Mammary microvascular endothelial cell (primary cell): ENCODE results near the gene DMPK. TPM values are rescaled to one million over a fixed set of nuclear protein-coding genes. Genes with fewer than 3 reads are reported as not detected.

ENCODE experiments used
- total RNA-seq: library from RNA; depleted of rRNA; stranded (reverse); fragments of >200 nt; gene quantifications from 2 replicates; pipeline ENCODE4 v1.2.3, GENCODE V29; 2015

Gene DMPK
- total RNA-seq: 8.5 and 11.2 TPM in 2 replicates

DNA sequence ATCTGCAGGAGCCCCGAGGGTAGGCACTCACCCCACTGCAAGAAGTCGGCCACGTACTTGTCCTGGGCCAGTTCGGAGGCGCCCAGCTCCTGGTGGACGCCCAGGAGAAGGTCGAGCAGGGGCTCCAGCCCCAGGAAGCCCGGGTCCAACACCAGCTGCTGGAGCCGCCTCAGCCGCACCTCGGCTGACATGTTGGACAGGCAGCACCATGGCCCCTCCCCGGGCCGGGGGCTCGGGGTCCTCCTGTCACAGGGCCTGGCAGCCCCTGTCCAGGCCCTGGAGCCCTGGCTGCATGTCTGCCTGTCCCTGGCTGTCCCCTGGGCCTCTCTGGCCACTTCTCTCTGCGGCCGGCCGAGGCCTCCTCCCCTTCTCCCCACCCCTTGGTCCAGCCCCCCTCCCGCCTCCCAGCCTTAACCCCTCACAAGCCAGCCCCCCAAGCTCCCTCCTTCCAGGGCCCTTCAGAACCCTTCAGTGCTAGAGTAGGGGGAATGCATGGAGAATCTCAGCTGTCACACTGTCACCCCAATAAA lies at the start of gene DMPK:
TSS of gene DMPK (minus strand) at position 329 of the 530 bp plus-strand sequence. CDS start at position 191, 138 bp downstream.

GRCh38 chr19:45814851-45815480 lies 32.7 kb upstream of the DMPK start, which contains the start of gene RSPH6A:
Gene RSPH6A, minus strand, starts transcription at chr19:45815308. Its CDS starts 132 bp downstream, at chr19:45815176.

GRCh38 chr19:45792470-45793177 lies 10.3 kb upstream of the DMPK start, which contains the start of gene DMWD:
Gene DMWD, minus strand, starts transcription at chr19:45792845. Its CDS starts 89 bp downstream, at chr19:45792756.

DNA sequence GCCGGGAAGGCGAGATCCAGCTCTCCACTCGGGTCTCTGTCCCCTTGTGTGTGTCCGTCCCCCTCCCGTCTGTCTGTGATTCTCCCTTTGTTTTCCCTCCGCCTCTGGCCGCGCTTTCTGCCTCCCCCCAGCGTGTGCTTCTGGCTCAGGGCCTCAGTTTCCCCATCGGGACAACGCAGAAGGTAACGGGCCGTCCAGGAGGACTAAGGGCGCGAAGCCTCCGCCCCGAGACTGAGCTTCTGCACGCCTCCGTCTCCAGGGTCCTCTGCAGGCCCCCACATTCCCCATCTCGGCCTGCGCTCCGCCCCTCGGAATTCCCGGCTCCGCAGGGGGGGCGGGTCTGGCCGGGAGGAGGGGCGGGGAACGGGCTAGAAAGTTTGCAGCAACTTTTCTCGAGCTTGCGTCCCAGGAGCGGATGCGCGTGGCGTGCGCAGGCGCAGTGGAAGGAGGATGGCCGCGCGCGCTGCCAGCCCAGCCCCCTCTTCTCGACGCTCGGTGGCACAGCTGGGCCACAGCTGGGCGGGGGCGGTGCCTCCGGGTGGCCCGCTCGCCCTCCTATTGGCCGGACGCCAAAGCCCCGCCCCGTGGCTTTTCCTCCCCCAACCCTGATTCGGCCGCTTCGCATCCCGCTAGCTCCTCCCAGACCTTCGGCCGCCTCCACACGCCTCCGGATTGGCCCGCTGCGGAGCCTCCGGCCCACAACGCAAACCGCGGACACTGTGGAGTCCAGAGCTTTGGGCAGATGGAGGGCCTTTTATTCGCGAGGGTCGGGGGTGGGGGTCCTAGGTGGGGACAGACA lies 13.1 kb downstream of the DMPK start, which contains the start of gene SIX5:
TSS of gene SIX5 (minus strand) at position 269 of the 799 bp plus-strand sequence. CDS start 408 bp downstream, outside the sequence.

DNA sequence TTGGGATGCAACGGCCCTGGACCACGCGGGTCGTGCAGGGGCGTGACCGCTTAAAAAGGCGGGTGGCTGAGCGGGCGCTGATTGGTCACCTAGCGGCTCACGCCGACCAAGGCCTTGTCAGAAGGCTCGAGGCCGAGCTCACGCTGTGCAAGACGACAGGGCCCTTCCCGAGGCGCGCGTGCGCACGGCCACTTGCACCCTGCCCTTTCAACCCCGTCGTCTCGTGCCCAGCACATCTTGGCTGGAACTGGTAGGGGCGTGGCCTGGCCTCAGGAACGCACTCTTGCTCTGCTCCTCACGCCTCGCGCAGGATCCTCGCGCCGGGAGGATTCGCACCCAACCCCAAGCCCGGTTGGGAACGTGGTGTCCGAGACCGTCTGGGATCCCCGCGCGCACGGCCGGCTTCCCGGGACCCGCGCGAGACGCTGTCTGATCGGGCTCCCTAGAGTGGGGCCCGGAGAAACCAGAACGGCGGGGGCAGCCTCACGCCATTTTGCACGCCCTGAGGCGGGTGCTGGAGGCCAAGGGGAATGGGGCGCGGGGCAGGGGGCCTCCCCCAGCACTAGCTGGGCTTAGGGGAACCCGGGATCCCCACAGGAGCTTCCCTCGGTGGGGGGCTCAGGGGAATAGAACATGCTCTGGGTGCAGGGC lies 49.0 kb downstream of the DMPK start, which contains the start of gene MEIOSIN:
TSS of gene MEIOSIN (plus strand) at position 280 of the 651 bp plus-strand sequence. CDS start 1,938 bp downstream, outside the sequence.

DNA sequence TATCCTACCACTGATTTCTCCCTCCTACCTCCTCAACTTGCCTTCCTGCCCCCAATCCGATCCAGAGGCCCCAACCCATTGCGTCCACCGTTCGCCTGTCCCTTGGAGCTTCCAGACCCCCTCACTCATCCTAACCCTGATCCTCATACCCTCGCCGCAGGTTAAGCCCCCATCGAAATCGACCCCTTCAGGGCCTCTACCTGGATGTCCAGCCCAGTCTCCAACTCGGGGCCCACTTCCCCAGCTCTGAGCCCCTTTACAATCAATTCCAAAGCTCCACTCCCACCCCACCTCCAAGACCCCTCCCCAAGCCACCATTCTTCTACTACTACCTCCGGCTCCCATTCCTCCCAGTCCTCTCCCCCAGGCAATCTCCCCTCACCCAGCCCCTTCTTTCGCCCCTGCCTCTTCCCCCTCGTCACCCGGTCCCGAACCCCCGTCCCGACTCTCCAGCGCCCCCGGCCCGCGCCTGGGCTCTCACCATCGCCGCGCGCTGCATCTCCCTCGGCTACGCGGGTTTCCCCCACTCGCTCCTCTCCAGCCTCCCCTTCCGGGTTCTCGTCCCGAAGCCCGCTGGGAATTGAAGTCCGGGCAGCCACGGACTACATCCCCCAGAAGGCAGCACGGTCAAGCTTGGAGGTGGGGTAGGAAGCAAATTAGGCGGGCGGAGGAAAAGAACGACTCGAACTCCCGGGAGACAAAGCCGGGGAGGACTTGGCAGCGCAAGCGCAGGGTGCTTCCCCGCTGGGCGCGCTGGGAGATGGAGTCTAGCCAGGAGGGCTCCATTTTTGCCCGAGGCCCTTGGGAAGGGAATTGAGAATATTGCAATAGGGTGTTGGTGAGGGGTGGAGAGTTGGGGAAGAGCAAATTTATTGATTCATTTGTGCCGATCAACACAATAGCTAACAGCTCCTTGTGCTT lies 51.7 kb downstream of the DMPK start, which contains the start of gene FBXO46:
TSS of gene FBXO46 (minus strand) at position 529 of the 921 bp plus-strand sequence. CDS start 17,401 bp downstream, outside the sequence.

Other genes with a start within 250 kb of the DMPK start
- 12.0 and 13.7 TPM in 2 replicates for gene OPA3, start 197.7 kb downstream of the DMPK start, total RNA-seq
- gene GPR4, start 180.3 kb downstream of the DMPK start, total RNA-seq: 22.5 and 26.0 TPM in 2 replicates
- 18.3 and 18.9 TPM in 2 replicates for gene EML2, start 143.1 kb downstream of the DMPK start, total RNA-seq
- not detected in 2 replicates for gene GIPR, start 114.3 kb downstream of the DMPK start, total RNA-seq
- gene SNRPD2, start 90.5 kb downstream of the DMPK start, total RNA-seq: 409 and 447 TPM in 2 replicates
- 14.6 and 17.1 TPM in 2 replicates for gene QPCTL, start 89.8 kb downstream of the DMPK start, total RNA-seq
- 7.7 and 9.8 TPM in 2 replicates for gene FBXO46, start 51.6 kb downstream of the DMPK start, total RNA-seq
- not detected in 2 replicates for gene MEIOSIN, start 49.1 kb downstream of the DMPK start, total RNA-seq
- 8.6 and 9.2 TPM in 2 replicates for gene SIX5, start 13.2 kb downstream of the DMPK start, total RNA-seq
- gene DMWD, start 10.4 kb upstream of the DMPK start, total RNA-seq: 32.8 and 33.2 TPM in 2 replicates
- gene RSPH6A, start 32.8 kb upstream of the DMPK start, total RNA-seq: not detected in 2 replicates
- 47.0 and 48.7 TPM in 2 replicates for gene SYMPK, start 80.7 kb upstream of the DMPK start, total RNA-seq
- not detected in 2 replicates for gene FOXA3, start 81.8 kb upstream of the DMPK start, total RNA-seq
- gene IRF2BP1, start 103.7 kb upstream of the DMPK start, total RNA-seq: 22.0 and 22.6 TPM in 2 replicates
- 1.4 and 3.1 TPM in 2 replicates for gene MYPOP, start 120.1 kb upstream of the DMPK start, total RNA-seq
- gene NANOS2, start 132.3 kb upstream of the DMPK start, total RNA-seq: not detected in 2 replicates
- 9.7 and 10.4 TPM in 2 replicates for gene NOVA2, start 191.4 kb upstream of the DMPK start, total RNA-seq
- 10.4 and 12.1 TPM in 2 replicates for gene CCDC61, start 213.0 kb upstream of the DMPK start, total RNA-seq
- not detected in 2 replicates for gene PGLYRP1, start 240.6 kb upstream of the DMPK start, total RNA-seq